ENCODE results near the gene EIF4G1.

Gene EIF4G1

GRCh38 chr3:184359610-184360009, 45.2 kb downstream of the EIF4G1 start:
- DNase-seq (ENCODE audit: extremely low read depth, low read depth), result no peak
- no peak for TF ChIP-seq CTCF (IDR thresholded peaks at IDR 0.05; ENCODE audit: low read depth, low read length, missing control alignments)
- peak overlapping the region; percentile 71 for H3K4me3 ChIP-seq (replicated peaks; ENCODE audit: low read depth, low read length)

- DNase-seq (ENCODE audit: extremely low read depth, low read depth), result no peak
- no peak for TF ChIP-seq CTCF (IDR thresholded peaks at IDR 0.05; ENCODE audit: low read depth, low read length, missing control alignments)
- peak overlapping the region; percentile 71 for H3K4me3 ChIP-seq (replicated peaks; ENCODE audit: low read depth, low read length)
These were observed 45.9 kb downstream of the EIF4G1 start for GRCh38 chr3:184360070-184360928.

GRCh38 chr3:184360929-184361531, 46.6 kb downstream of the EIF4G1 start:
- no peak for DNase-seq (ENCODE audit: extremely low read depth, low read depth)
- peak overlapping the region; percentile 71 for H3K4me3 ChIP-seq (replicated peaks; ENCODE audit: low read depth, low read length)
- TF ChIP-seq CTCF (IDR thresholded peaks at IDR 0.05; ENCODE audit: low read depth, low read length, missing control alignments), result no peak

- TF ChIP-seq CTCF (IDR thresholded peaks at IDR 0.05; ENCODE audit: low read depth, low read length, missing control alignments), result no peak
- no peak for DNase-seq (ENCODE audit: extremely low read depth, low read depth)
- peak within 1 kb of the TSS; percentile 71 for H3K4me3 ChIP-seq (replicated peaks; ENCODE audit: low read depth, low read length)
These were observed 47.1 kb downstream of the EIF4G1 start, which contains the start of the genes CLCN2 and POLR2H for GRCh38 chr3:184361532-184361931. Gene CLCN2 (minus strand): TSS chr3:184361605. CDS start chr3:184361479, 126 bp downstream. Gene POLR2H (plus strand): TSS chr3:184361710. CDS start chr3:184363493, 1,783 bp downstream.

GRCh38 chr3:184361932-184362667, 47.7 kb downstream of the EIF4G1 start:
- H3K4me3 ChIP-seq (replicated peaks; ENCODE audit: low read depth, low read length), result peak overlapping the region; percentile 71
- DNase-seq (ENCODE audit: extremely low read depth, low read depth), result no peak
- TF ChIP-seq CTCF (IDR thresholded peaks at IDR 0.05; ENCODE audit: low read depth, low read length, missing control alignments), result no peak

- peak; percentile 50 for TF ChIP-seq CTCF (IDR thresholded peaks at IDR 0.05; ENCODE audit: low read depth, low read length, missing control alignments)
- H3K4me3 ChIP-seq (replicated peaks; ENCODE audit: low read depth, low read length), result peak overlapping the region; percentile 71
- DNase-seq (ENCODE audit: extremely low read depth, low read depth), result peak; percentile 97
These were observed 48.5 kb downstream of the EIF4G1 start for GRCh38 chr3:184362668-184363546.
